K562 (cell line): ENCODE results near the gene SEPHS1. TPM values are rescaled to one million over a fixed set of nuclear protein-coding genes. Genes with fewer than 3 reads are reported as not detected.

Experiments
- ATAC-seq: fragments of 200-7000 bp; cut with Tn5 transposase; 3 replicates; pipeline ENCODE4 v1.9.1; 2020; ENCODE audit warnings: moderate library complexity
- BruUV-seq: library from RNA; stranded (reverse); fragments of 400-500 nt; replicated peaks from 2 replicates; lab custom pipeline; 2021; lab: Mats Ljungman, UMichigan
- CTCF ChIA-PET: fragments of 300-600 bp; formaldehyde crosslinking; extraction: SDS; loops from one replicate; lab custom pipeline; 2021; ENCODE audit warnings: low intra/inter-chr PET ratio; lab: Yijun Ruan, JAX
- POLR2A ChIA-PET: fragments of 300-600, 350-650 bp; sonication (Branson Sonifier 250); formaldehyde crosslinking; extraction: SDS; loops from one replicate; lab custom pipeline; 2021; ENCODE audit warnings: antibody characterized with exemption, inconsistent platforms; lab: Yijun Ruan, JAX
- DNase-seq, 4 experiments: peaks; one replicate each; pipeline versions ENCODE4 v3.0.0 to v3.0.0-alpha.2; 2011 to 2018; ENCODE audit warnings: low spot score in 3 of 4, mixed read lengths in 3 of 4; ENCODE audit errors: extremely low read depth in 1 of 4
- FAIRE-seq: peaks from 2 replicates; lab custom pipeline; 2011; peaks lifted over from hg19 to GRCh38; lab: Jason Lieb, UNC
- H2AFZ ChIP-seq: 2 replicates; pipeline ENCODE4 v1.6.0; 2011; ENCODE audit warnings: low read depth, low read length, control low read depth, inconsistent platforms
- H3K27ac ChIP-seq: fragments of 200-600 bp; 3 replicates; pipeline ENCODE4 v1.8.0; 2011; ENCODE audit warnings: low read depth, mild to moderate bottlenecking, control low read depth, inconsistent platforms, low read length, moderate library complexity, mixed read lengths; ENCODE audit errors: extremely low read depth
- H3K27me3 ChIP-seq, 2 experiments: fragments of 300-600 bp in 1 of 2; 2 replicates in 1 of 2; 3 replicates in 1 of 2; pipeline versions ENCODE4 v1.6.0 to v1.8.0; 2011; ENCODE audit warnings: inconsistent platforms in 2 of 2, low read length in 2 of 2, mild to moderate bottlenecking in 1 of 2, mixed read lengths in 1 of 2, moderate library complexity in 1 of 2; ENCODE audit not compliant: control insufficient read depth in 2 of 2, insufficient read depth in 2 of 2
- H3K36me3 ChIP-seq: fragments of 300-600 bp; 3 replicates; pipeline ENCODE4 v1.8.0; 2011; ENCODE audit warnings: mild to moderate bottlenecking, low read length, inconsistent platforms; ENCODE audit not compliant: control insufficient read depth, insufficient read depth
- H3K4me1 ChIP-seq, 2 experiments: fragments of 200-600 bp in 1 of 2; replicated peaks in 1 of 2; 2 replicates in 1 of 2; 3 replicates in 1 of 2; pipeline versions ENCODE4 v1.5.1 to v1.8.0; 2011; ENCODE audit warnings: inconsistent platforms in 2 of 2, low read length in 2 of 2, mild to moderate bottlenecking in 1 of 2, mixed read lengths in 1 of 2, moderate library complexity in 1 of 2; ENCODE audit not compliant: control insufficient read depth in 2 of 2, insufficient read depth in 2 of 2
- H3K4me2 ChIP-seq: 2 replicates; pipeline ENCODE4 v1.6.1; 2011; ENCODE audit warnings: low read length, control low read depth, inconsistent platforms, mixed read lengths; ENCODE audit not compliant: insufficient read depth
- H3K4me3 ChIP-seq: fragments of 200-600 bp; sonication (generic), shearing (Covaris generic); 2 replicates; pipeline ENCODE4 v1.5.1; 2016; ENCODE audit warnings: control low read depth, inconsistent platforms
- H3K79me2 ChIP-seq: fragments of 200-600 bp; 3 replicates; pipeline ENCODE4 v1.8.0; 2011; ENCODE audit warnings: low read length, inconsistent platforms; ENCODE audit not compliant: control insufficient read depth, insufficient read depth
- H3K9ac ChIP-seq, 2 experiments: 2 replicates each; pipeline versions ENCODE4 v1.6.0 to v1.6.1; 2011; ENCODE audit warnings: low read depth in 2 of 2, low read length in 2 of 2, control low read depth in 1 of 2, inconsistent platforms in 1 of 2, mild to moderate bottlenecking in 1 of 2, mixed read lengths in 1 of 2; ENCODE audit not compliant: insufficient read depth in 1 of 2
- H3K9me1 ChIP-seq: one replicate; pipeline ENCODE4 v1.6.0; 2011; ENCODE audit warnings: inconsistent platforms, mild to moderate bottlenecking, low read length, moderate library complexity; ENCODE audit not compliant: control insufficient read depth, insufficient read depth
- H3K9me3 ChIP-seq: replicated peaks from 2 replicates; pipeline ENCODE4 v1.5.1; 2011; ENCODE audit warnings: low read depth, low read length, inconsistent platforms; ENCODE audit not compliant: control insufficient read depth, insufficient read depth
- H4K20me1 ChIP-seq: replicated peaks from 2 replicates; pipeline ENCODE4 v1.6.1; 2011; ENCODE audit warnings: low read length, inconsistent platforms, mixed read lengths; ENCODE audit not compliant: control insufficient read depth, insufficient read depth
- ARID4B ChIP-seq: sonication (generic); formaldehyde crosslinking; IDR thresholded peaks from 2 replicates; pipeline ENCODE4 v1.8.0; 2022; ENCODE audit warnings: mild to moderate bottlenecking, missing genetic modification reagents
- CEBPB ChIP-seq: fragments of 450-650 bp; IDR thresholded peaks from 2 replicates; pipeline ENCODE4 v1.6.1; 2016; ENCODE audit warnings: missing genetic modification characterization, missing compliant biosample characterization
- GTF2E2 ChIP-seq: fragments of 200-800 bp; sonication (Bioruptor generic); IDR thresholded peaks from 2 replicates; pipeline ENCODE4 v1.6.1; 2016; ENCODE audit warnings: missing genetic modification characterization, missing compliant biosample characterization
- ILF3 ChIP-seq: fragments of 450-650 bp; IDR thresholded peaks from 2 replicates; pipeline ENCODE4 v1.6.1; 2018; ENCODE audit warnings: antibody characterized with exemption, mild to moderate bottlenecking, moderate library complexity, borderline replicate concordance
- MITF ChIP-seq: IDR thresholded peaks from 2 replicates; pipeline ENCODE4 v1.6.1; 2014; ENCODE audit warnings: antibody characterized with exemption
- PYGO2 ChIP-seq: fragments of 450-650 bp; IDR thresholded peaks from 2 replicates; pipeline ENCODE4 v1.6.1; 2016; ENCODE audit warnings: mild to moderate bottlenecking, missing genetic modification characterization, moderate library complexity, missing compliant biosample characterization
- STAG1 ChIP-seq: sonication (generic); formaldehyde crosslinking; IDR thresholded peaks from 2 replicates; pipeline ENCODE4 v1.5.0; 2020; ENCODE audit warnings: missing genetic modification reagents, borderline replicate concordance
- in situ Hi-C: fragments of 300-500 bp; cut with MboI; formaldehyde crosslinking; loops from 4 replicates; pipeline ENCODE4 v1.15.0; 2018; ENCODE audit warnings: inconsistent platforms, mixed read lengths
- intact Hi-C: fragments of 100-400 bp; cut with micrococcal nuclease; formaldehyde crosslinking; loops from 2 replicates; pipeline ENCODE4 v1.14.2; 2022
- polyA plus RNA-seq, 8 experiments: library from polyadenylated mRNA; depleted of rRNA in 4 of 8; stranded (reverse) in 5 of 8; unstranded in 3 of 8; fragments of >200 nt; fragmentation: Nextera tagmentation in 2 of 8; fragmentation: Illumina TruSeq in 1 of 8; extraction: Ambion mirVana in 2 of 8; extraction: Trizol in 1 of 8; gene quantifications; 2 replicates each; pipeline versions ENCODE4 v1.2.1 to v1.2.3, GENCODE V29; 2011 to 2014; ENCODE audit warnings: inconsistent platforms in 1 of 8, missing spikeins in 1 of 8
- total RNA-seq, 7 experiments: library from RNA; depleted of rRNA in 6 of 7; stranded (reverse); fragments of >200 nt in 6 of 7; fragmentation: Illumina TruSeq in 2 of 7; extraction: Trizol in 2 of 7; gene quantifications; 2 replicates each; pipeline versions ENCODE4 v1.2.1 to v1.2.3, GENCODE V29; 2011 to 2021; ENCODE audit warnings: low replicate concordance in 1 of 7

Gene SEPHS1
- total and polyA plus RNA-seq, 9 of the 15 experiments (the other 6 are each of a cell fraction or from before 2014, with no cell fraction given), result 14.7 to 82.8 (median 41.8) TPM

- TF ChIP-seq GTF2E2 (tag), result no peak
- no peak for TF ChIP-seq MITF
- no peak for TF ChIP-seq STAG1 (CRISPR knock-in tag)
- no peak for TF ChIP-seq ILF3
- no peak for TF ChIP-seq PYGO2 (tag)
Measured at GRCh38 chr10:13397052-13397451, 49.0 kb upstream of the SEPHS1 start (continued).

- POLR2A ChIA-PET, result no interaction called here
- peak overlapping the region; percentile 48 for H2AFZ ChIP-seq
Measured at GRCh38 chr10:13396369-13396768, 48.3 kb upstream of the SEPHS1 start.

More at GRCh38 chr10:13396369-13396768, 48.3 kb upstream of the SEPHS1 start:
- DNase-seq (no peak), FAIRE-seq (no peak), ATAC-seq (no peak)
- CTCF ChIA-PET, result no interaction called here
- Histone ChIP-seq H3K4me3 (no peak overlapping the region), H3K9ac (no peak overlapping the region), H3K79me2 (no peaks in the 10 kb centered on the region), H3K9me1 (no peaks in the 10 kb centered on the region), H3K9me3 (peaks cover 9% of the 10 kb centered on the region), H3K27me3 (no peaks in the 10 kb centered on the region), H4K20me1 (no peaks in the 10 kb centered on the region), H3K27ac (no peak overlapping the region), H3K36me3 (no peaks in the 10 kb centered on the region), H3K4me1 (no peaks in the 10 kb centered on the region; a peak in 3 of 5 replicates), H3K4me2 (no peak overlapping the region)
- intact Hi-C loops, result no loop called here
- no peak for TF ChIP-seq ARID4B (CRISPR knock-in tag)
- 0 out of 2 replicates have a peak, but pooled peaks have one; percentile 38 for TF ChIP-seq CEBPB (tag)
- BruUV-seq, result no TSS peak
- in situ Hi-C loops, result no loop called here
